GM23248 (cell line): ENCODE data around the gene HYDIN.

Source experiments
- EZH2 ChIP-seq: fragments of 200-600 bp; sonication (generic); IDR thresholded peaks from 2 replicates; pipeline ENCODE4 v1.6.1; 2018; ENCODE audit warnings: antibody characterized with exemption, mild to moderate bottlenecking; ENCODE audit not compliant: insufficient read depth, poor library complexity, severe bottlenecking
- EZH2phosphoT487 ChIP-seq: fragments of 200-600 bp; sonication (generic); IDR thresholded peaks from 2 replicates; pipeline ENCODE4 v1.6.1; 2018; ENCODE audit warnings: antibody characterized with exemption, moderate library complexity, mild to moderate bottlenecking, low read depth; ENCODE audit not compliant: insufficient read depth

DNA sequence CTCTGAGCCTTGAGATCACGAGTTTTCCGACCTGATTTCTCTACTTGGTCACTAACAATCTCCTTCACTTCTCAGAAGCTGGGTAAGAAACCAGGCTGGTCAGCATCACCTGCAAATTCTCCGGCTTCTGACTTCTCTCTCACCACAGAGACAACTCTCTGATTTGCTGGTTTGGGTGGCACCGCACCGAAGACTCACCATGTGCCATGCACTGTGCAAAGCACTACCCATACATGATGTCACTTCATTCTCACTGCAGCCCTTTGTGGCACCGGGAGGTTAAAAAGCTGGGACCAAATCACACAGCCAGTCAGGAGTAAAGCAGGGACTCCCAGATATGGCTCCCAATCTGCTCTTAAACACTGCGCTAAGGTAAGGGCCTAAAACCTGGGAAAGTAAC is 430.2 kb downstream of the HYDIN start:
- TF ChIP-seq EZH2, result no peak
- no peak for TF ChIP-seq EZH2phosphoT487
